Activated T-cell treated with anti-CD3 and anti-CD28 coated beads, Interleukin-2, amount 50 U/mL, for 48 hours (primary cell): ENCODE data around the gene PRPSAP1.
A peak's percentile ranks its signal among the peaks of the same experiment; 100 is the strongest.

ENCODE experiments used
- DNase-seq, 2 experiments: peaks; one replicate each; pipeline ENCODE4 v3.0.0-alpha.2; 2020

Gene PRPSAP1

GRCh38 chr17:76383546-76384221 is 30.0 kb upstream of the PRPSAP1 start:
- DNase-seq, result peak; percentile 80 to 82

GRCh38 chr17:76382803-76383545 is 29.3 kb upstream of the PRPSAP1 start:
- peak; percentile 82 to 85 for DNase-seq

GRCh38 chr17:76382351-76382802 is 28.7 kb upstream of the PRPSAP1 start:
- DNase-seq, result peak; percentile 45 to 59

- no peak for DNase-seq
Measured at GRCh38 chr17:76381633-76382350, 28.1 kb upstream of the PRPSAP1 start.

GRCh38 chr17:76379646-76380376 is 26.1 kb upstream of the PRPSAP1 start:
- DNase-seq, result no peak

- no peak for DNase-seq
Measured at GRCh38 chr17:76379275-76379641, 25.5 kb upstream of the PRPSAP1 start.

GRCh38 chr17:76378548-76379274 is 25.0 kb upstream of the PRPSAP1 start:
- DNase-seq, result no peak

GRCh38 chr17:76376318-76377133 is 22.8 kb upstream of the PRPSAP1 start:
- no peak for DNase-seq

GRCh38 chr17:76371656-76372628 is 18.2 kb upstream of the PRPSAP1 start:
- DNase-seq, result no peak

GRCh38 chr17:76370261-76370993 is 16.7 kb upstream of the PRPSAP1 start:
- DNase-seq, result no peak

GRCh38 chr17:76369804-76370203 is 16.1 kb upstream of the PRPSAP1 start:
- DNase-seq, result no peak

GRCh38 chr17:76369379-76369778 is 15.7 kb upstream of the PRPSAP1 start:
- DNase-seq, result no peak

GRCh38 chr17:76368545-76368944 is 14.8 kb upstream of the PRPSAP1 start:
- DNase-seq, result no peak

GRCh38 chr17:76367642-76368041 is 13.9 kb upstream of the PRPSAP1 start:
- DNase-seq, result no peak

GRCh38 chr17:76366247-76366646 is 12.5 kb upstream of the PRPSAP1 start:
- DNase-seq, result no peak

- DNase-seq, result no peak
Measured at GRCh38 chr17:76365256-76365903, 11.7 kb upstream of the PRPSAP1 start.

- DNase-seq, result no peak
Measured at GRCh38 chr17:76363107-76363842, 9.6 kb upstream of the PRPSAP1 start.

GRCh38 chr17:76360461-76360860 is 6.7 kb upstream of the PRPSAP1 start:
- no peak for DNase-seq
